Activated CD4-positive, alpha-beta T cell treated with anti-CD3 and anti-CD28 coated beads, Interleukin-2, amount 50 U/mL, for 16 hours (primary cell): ENCODE data around the gene THAP8.
A peak's percentile ranks its signal among the peaks of the same experiment; 100 is the strongest.

ENCODE experiments used
- DNase-seq: peaks from one replicate; pipeline ENCODE4 v3.0.0-alpha.2; 2020

THAP8 gene

GRCh38 chr19:36028313-36029041 is 25.6 kb downstream of the THAP8 start:
- no peak for DNase-seq

GRCh38 chr19:36027696-36028095 is 26.4 kb downstream of the THAP8 start:
- DNase-seq: no peak

- DNase-seq: no peak
Observed at GRCh38 chr19:36026091-36026876, 27.8 kb downstream of the THAP8 start.

- no peak for DNase-seq
Observed at GRCh38 chr19:36025541-36025940, 28.5 kb downstream of the THAP8 start.

- DNase-seq: no peak
Observed at GRCh38 chr19:36023432-36023831, 30.7 kb downstream of the THAP8 start.

GRCh38 chr19:36019061-36019670 is 34.9 kb downstream of the THAP8 start:
- no peak for DNase-seq

GRCh38 chr19:36014012-36014924 is 39.8 kb downstream of the THAP8 start, which contains the start of gene ALKBH6:
TSS of gene ALKBH6 (minus strand) at chr19:36014213. CDS start at chr19:36013397, 816 bp downstream.
- peak; percentile 100 for DNase-seq

GRCh38 chr19:36013280-36014011 is 40.6 kb downstream of the THAP8 start:
- DNase-seq: no peak

- no peak for DNase-seq
Observed at GRCh38 chr19:36010402-36010801, 43.7 kb downstream of the THAP8 start.

- DNase-seq: no peak
Observed at GRCh38 chr19:36009633-36010379, 44.3 kb downstream of the THAP8 start.

GRCh38 chr19:36009220-36009619 is 44.9 kb downstream of the THAP8 start:
- peak; percentile 63 for DNase-seq

- no peak for DNase-seq
Observed at GRCh38 chr19:36008336-36008978, 45.6 kb downstream of the THAP8 start, which contains the start of gene SYNE4. TSS of gene SYNE4 (minus strand) at chr19:36008813. CDS start at chr19:36008681, 132 bp downstream.

GRCh38 chr19:36006955-36007354 is 47.1 kb downstream of the THAP8 start:
- DNase-seq: no peak

GRCh38 chr19:36003284-36003683 is 50.8 kb downstream of the THAP8 start:
- DNase-seq: no peak

- no peak for DNase-seq
Observed at GRCh38 chr19:36001605-36002004, 52.5 kb downstream of the THAP8 start.

GRCh38 chr19:35996777-35997176 is 57.3 kb downstream of the THAP8 start:
- no peak for DNase-seq

GRCh38 chr19:35995048-35995993 is 58.8 kb downstream of the THAP8 start, which contains the start of gene SDHAF1:
TSS of gene SDHAF1 (plus strand) at chr19:35995188. CDS start at chr19:35995275, 87 bp downstream.
- DNase-seq: peak; percentile 97

GRCh38 chr19:35993923-35994598 is 60.0 kb downstream of the THAP8 start:
- no peak for DNase-seq
